DND-41 (cell line): Measurements from ENCODE around the gene ACADVL.

Experiments
- ATAC-seq: fragments of 200-7000 bp; cut with Tn5 transposase; 3 replicates; pipeline ENCODE4 v1.9.1; 2021; ENCODE audit warnings: low read depth; ENCODE audit not compliant: insufficient read depth
- DNase-seq: peaks from one replicate; pipeline ENCODE4 v3.0.0-alpha.2; 2020
- H2AFZ ChIP-seq: 2 replicates; pipeline ENCODE4 v1.6.0; 2012; ENCODE audit warnings: low read depth, low read length
- H3K27ac ChIP-seq: 2 replicates; pipeline ENCODE4 v1.5.1; 2012; ENCODE audit warnings: low read length, inconsistent platforms
- H3K27me3 ChIP-seq: fragments of 200-600 bp; sonication (generic); 2 replicates; pipeline ENCODE4 v1.6.0; 2012; ENCODE audit warnings: low read length, mild to moderate bottlenecking, inconsistent platforms; ENCODE audit not compliant: insufficient read depth, poor library complexity
- H3K36me3 ChIP-seq: 2 replicates; pipeline ENCODE4 v1.5.1; 2012; ENCODE audit warnings: low read length, inconsistent platforms; ENCODE audit not compliant: insufficient read depth
- H3K4me1 ChIP-seq: 2 replicates; pipeline ENCODE4 v1.5.1; 2012; ENCODE audit warnings: mild to moderate bottlenecking, low read length; ENCODE audit not compliant: insufficient read depth
- H3K4me2 ChIP-seq: 2 replicates; pipeline ENCODE4 v1.6.0; 2012; ENCODE audit warnings: mild to moderate bottlenecking, moderate library complexity, low read length, inconsistent platforms; ENCODE audit not compliant: insufficient read depth
- H3K4me3 ChIP-seq, 2 experiments: fragments of 200-600 bp in 1 of 2; shearing (Covaris generic) in 1 of 2; 2 replicates each; pipeline ENCODE4 v1.5.1; 2012 to 2016; ENCODE audit warnings: inconsistent platforms in 2 of 2, low read length in 2 of 2, mild to moderate bottlenecking in 2 of 2, low read depth in 1 of 2, moderate library complexity in 1 of 2
- H3K79me2 ChIP-seq: 2 replicates; pipeline ENCODE4 v1.6.0; 2012; ENCODE audit warnings: low read length, inconsistent platforms; ENCODE audit not compliant: insufficient read depth
- H3K9ac ChIP-seq: 2 replicates; pipeline ENCODE4 v1.6.0; 2012; ENCODE audit warnings: low read depth, mild to moderate bottlenecking, inconsistent platforms, low read length, moderate library complexity
- H3K9me3 ChIP-seq: 2 replicates; pipeline ENCODE4 v1.5.1; 2012; ENCODE audit warnings: low read length, moderate library complexity, mild to moderate bottlenecking, inconsistent platforms; ENCODE audit not compliant: insufficient read depth, severe bottlenecking
- H4K20me1 ChIP-seq: 2 replicates; pipeline ENCODE4 v1.6.0; 2012; ENCODE audit warnings: low read length; ENCODE audit not compliant: insufficient read depth
- EZH2 ChIP-seq: IDR thresholded peaks from 3 replicates; pipeline ENCODE4 v1.6.1; 2012; ENCODE audit warnings: borderline replicate concordance, low read depth, mild to moderate bottlenecking, moderate library complexity, low read length, inconsistent platforms; ENCODE audit not compliant: severe bottlenecking
- TF ChIP-seq, protein P1 (sequence below): IDR thresholded peaks from 2 replicates; pipeline ENCODE4 v1.5.1; 2012; ENCODE audit warnings: borderline replicate concordance, low read length, moderate library complexity, mild to moderate bottlenecking; ENCODE audit not compliant: poor library complexity, severe bottlenecking; ENCODE audit errors: extremely low read depth

Gene ACADVL

DNA sequence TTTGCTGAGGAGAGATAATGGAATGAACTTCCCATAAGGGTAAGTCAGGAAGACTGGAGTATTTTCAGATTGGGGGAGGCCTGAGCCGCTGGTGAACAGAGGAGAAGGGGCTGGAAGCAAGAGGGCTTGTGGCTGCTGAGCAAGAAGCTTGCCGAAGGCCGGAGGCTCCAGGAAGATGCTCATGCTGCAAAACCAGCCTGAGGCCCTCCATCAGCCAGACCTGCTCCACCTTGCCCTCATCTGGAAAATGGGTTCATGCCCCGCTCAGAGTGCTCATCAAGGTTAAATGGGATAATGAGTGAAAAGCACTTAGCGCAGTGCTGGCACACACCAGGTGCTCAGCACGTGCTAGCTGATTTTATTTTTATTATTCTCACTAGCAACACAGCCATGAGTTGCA, 35.1 kb upstream of the ACADVL start:
- H4K20me1 ChIP-seq: no peaks in the 10 kb centered on the region
- no peaks in the 10 kb centered on the region for H3K79me2 ChIP-seq
- no peak for TF ChIP-seq EZH2
- TF ChIP-seq, protein P1, sequence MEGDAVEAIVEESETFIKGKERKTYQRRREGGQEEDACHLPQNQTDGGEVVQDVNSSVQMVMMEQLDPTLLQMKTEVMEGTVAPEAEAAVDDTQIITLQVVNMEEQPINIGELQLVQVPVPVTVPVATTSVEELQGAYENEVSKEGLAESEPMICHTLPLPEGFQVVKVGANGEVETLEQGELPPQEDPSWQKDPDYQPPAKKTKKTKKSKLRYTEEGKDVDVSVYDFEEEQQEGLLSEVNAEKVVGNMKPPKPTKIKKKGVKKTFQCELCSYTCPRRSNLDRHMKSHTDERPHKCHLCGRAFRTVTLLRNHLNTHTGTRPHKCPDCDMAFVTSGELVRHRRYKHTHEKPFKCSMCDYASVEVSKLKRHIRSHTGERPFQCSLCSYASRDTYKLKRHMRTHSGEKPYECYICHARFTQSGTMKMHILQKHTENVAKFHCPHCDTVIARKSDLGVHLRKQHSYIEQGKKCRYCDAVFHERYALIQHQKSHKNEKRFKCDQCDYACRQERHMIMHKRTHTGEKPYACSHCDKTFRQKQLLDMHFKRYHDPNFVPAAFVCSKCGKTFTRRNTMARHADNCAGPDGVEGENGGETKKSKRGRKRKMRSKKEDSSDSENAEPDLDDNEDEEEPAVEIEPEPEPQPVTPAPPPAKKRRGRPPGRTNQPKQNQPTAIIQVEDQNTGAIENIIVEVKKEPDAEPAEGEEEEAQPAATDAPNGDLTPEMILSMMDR: no peak
- no peak overlapping the region for H3K27ac ChIP-seq
- H3K4me2 ChIP-seq: no peak overlapping the region
- DNase-seq (no peak), ATAC-seq (no peak)
- no peak overlapping the region for H3K4me3 ChIP-seq
- no peak overlapping the region for H2AFZ ChIP-seq
- no peaks in the 10 kb centered on the region for H3K27me3 ChIP-seq
- H3K9ac ChIP-seq: no peak overlapping the region
- H3K36me3 ChIP-seq: no peaks in the 10 kb centered on the region
- no peaks in the 10 kb centered on the region for H3K4me1 ChIP-seq
- H3K9me3 ChIP-seq: no peaks in the 10 kb centered on the region

DNA sequence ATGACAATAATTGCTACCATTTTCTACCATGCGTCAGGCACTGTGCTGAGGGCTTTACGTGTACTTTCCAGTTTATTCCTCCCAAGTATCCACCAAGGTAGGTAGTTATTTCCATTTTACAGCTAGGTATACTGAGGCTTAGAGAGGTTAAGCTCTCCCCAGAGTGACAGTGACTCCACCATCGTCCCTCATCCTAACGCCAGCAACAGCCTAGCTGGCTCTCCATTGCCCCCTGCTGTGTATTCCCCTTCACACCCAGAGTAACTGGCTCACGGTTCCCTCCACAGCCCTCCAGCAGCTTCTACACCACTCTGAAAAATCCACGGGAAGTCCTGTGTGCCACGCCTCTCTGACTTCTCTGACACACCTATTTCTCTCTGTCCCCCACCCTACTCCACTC, 33.5 kb upstream of the ACADVL start:
- Histone ChIP-seq H3K27ac (no peak overlapping the region), H3K9ac (no peak overlapping the region), H3K4me2 (no peak overlapping the region), H3K4me3 (no peak overlapping the region), H3K27me3 (no peaks in the 10 kb centered on the region), H3K79me2 (no peaks in the 10 kb centered on the region), H3K36me3 (no peaks in the 10 kb centered on the region; the same call in 1 of the 2 replicates), H3K9me3 (no peaks in the 10 kb centered on the region), H2AFZ (no peak overlapping the region), H3K4me1 (no peaks in the 10 kb centered on the region), H4K20me1 (no peaks in the 10 kb centered on the region)
- no peak for DNase-seq
- ATAC-seq: no peak; the same call in 2 of the 3 replicates
- no peak for TF ChIP-seq EZH2
- TF ChIP-seq, protein P1: peak; percentile 48

DNA sequence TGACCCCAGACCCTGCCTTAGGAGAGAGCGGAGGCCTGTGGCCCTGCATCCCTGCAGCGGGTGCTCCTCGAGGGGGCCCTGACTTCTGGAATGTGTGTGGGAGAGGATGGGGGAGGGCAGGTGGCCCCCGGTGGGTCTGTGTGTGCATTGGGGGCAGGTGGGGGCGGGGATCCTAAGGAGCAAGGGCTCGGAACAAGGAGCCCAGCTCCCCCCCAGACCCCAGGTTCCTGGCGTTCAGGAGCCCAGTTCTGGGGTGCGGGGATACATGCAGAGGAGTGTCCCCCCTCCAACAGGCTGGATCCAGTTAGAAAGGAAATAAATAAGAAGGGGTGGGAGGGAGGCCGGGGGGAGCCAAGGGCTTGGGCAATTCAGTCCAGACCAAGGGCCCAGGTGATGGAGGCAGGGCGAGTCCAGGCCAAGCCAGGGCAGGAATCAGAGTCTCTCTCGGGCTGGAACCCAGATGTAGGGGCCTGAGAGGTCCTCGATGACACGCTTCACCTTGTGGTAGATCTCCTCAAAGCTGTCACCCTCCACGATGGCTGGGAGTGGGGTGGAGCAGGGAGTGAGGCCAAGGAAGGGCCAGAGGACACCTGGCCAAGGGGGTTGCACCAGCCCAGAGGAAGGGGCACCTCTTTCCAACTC, 29.3 kb upstream of the ACADVL start:
- Histone ChIP-seq H3K27me3 (no peaks in the 10 kb centered on the region), H3K4me1 (no peaks in the 10 kb centered on the region), H3K36me3 (peaks cover 4% of the 10 kb centered on the region; the same call in 1 of the 2 replicates), H3K4me2 (no peak overlapping the region), H3K4me3 (no peak overlapping the region), H4K20me1 (0 out of 2 replicates have a peak, but pooled peaks cover 3% of the 10 kb centered on the region), H3K27ac (no peak overlapping the region), H2AFZ (no peak overlapping the region), H3K9me3 (no peaks in the 10 kb centered on the region), H3K9ac (no peak overlapping the region), H3K79me2 (no peaks in the 10 kb centered on the region)
- TF ChIP-seq, protein P1: no peak
- TF ChIP-seq EZH2: no peak
- DNase-seq (no peak), ATAC-seq (no peak)
